NCI-H1092 (cell line): ENCODE results near the gene EFR3B.
"Not testable (repeated sequence)": the region's sequence is repeated elsewhere in the genome, so short reads cannot be mapped to it uniquely, and the experiment has no call there.

Experiments
- DNase-seq: peaks from one replicate; lab custom pipeline; 2025; lab: John Stamatoyannopoulos, UW

EFR3B gene

GRCh38 chr2:25105336-25106085 lies 63.6 kb downstream of the EFR3B start:
- DNase-seq, result peak; percentile 51

- no peak for DNase-seq
These were observed 67.9 kb downstream of the EFR3B start for GRCh38 chr2:25109822-25110221.

- DNase-seq, result no peak
These were observed 70.2 kb downstream of the EFR3B start for GRCh38 chr2:25112113-25112512.

- DNase-seq, result no peak
These were observed 73.5 kb downstream of the EFR3B start for GRCh38 chr2:25115249-25115883.

- no peak for DNase-seq
These were observed 74.0 kb downstream of the EFR3B start for GRCh38 chr2:25115902-25116301.

GRCh38 chr2:25116956-25117355 lies 75.1 kb downstream of the EFR3B start:
- no peak for DNase-seq

GRCh38 chr2:25119263-25119662 lies 77.4 kb downstream of the EFR3B start:
- DNase-seq, result no peak

GRCh38 chr2:25122367-25122766 lies 80.5 kb downstream of the EFR3B start:
- DNase-seq, result no peak

GRCh38 chr2:25123682-25124081 lies 81.8 kb downstream of the EFR3B start:
- no peak for DNase-seq

- no peak for DNase-seq
These were observed 83.3 kb downstream of the EFR3B start for GRCh38 chr2:25125189-25125588.

- DNase-seq, result no peak
These were observed 84.1 kb downstream of the EFR3B start for GRCh38 chr2:25125976-25126375.

- not testable (repeated sequence) for DNase-seq
These were observed 85.2 kb downstream of the EFR3B start for GRCh38 chr2:25127071-25127470.

- DNase-seq, result no peak
These were observed 85.8 kb downstream of the EFR3B start for GRCh38 chr2:25127646-25128045.

GRCh38 chr2:25129901-25130520 lies 88.1 kb downstream of the EFR3B start:
- DNase-seq, result no peak

- no peak for DNase-seq
These were observed 89.3 kb downstream of the EFR3B start for GRCh38 chr2:25131253-25131566.

GRCh38 chr2:25131567-25132298 lies 89.9 kb downstream of the EFR3B start:
- DNase-seq, result no peak

GRCh38 chr2:25132299-25132635 lies 90.4 kb downstream of the EFR3B start:
- no peak for DNase-seq

- no peak for DNase-seq
These were observed 90.8 kb downstream of the EFR3B start for GRCh38 chr2:25132693-25133092.

GRCh38 chr2:25140535-25140934 lies 98.7 kb downstream of the EFR3B start:
- DNase-seq, result not testable (repeated sequence)

GRCh38 chr2:25141120-25141519 lies 99.2 kb downstream of the EFR3B start:
- DNase-seq, result no peak

GRCh38 chr2:25145803-25146202 lies 103.9 kb downstream of the EFR3B start:
- DNase-seq, result no peak

GRCh38 chr2:25146896-25147295 lies 105.0 kb downstream of the EFR3B start:
- no peak for DNase-seq

- DNase-seq, result no peak
These were observed 107.8 kb downstream of the EFR3B start for GRCh38 chr2:25149646-25150045.
